Hepatocyte (in vitro differentiated cells): ENCODE measurements around the gene FGGY. TPM values are rescaled to one million over a fixed set of nuclear protein-coding genes. Genes with fewer than 3 reads are reported as not detected.
"Not testable (repeated sequence)": the region's sequence is repeated elsewhere in the genome, so short reads cannot be mapped to it uniquely, and the experiment has no call there.

Experiments
- DNase-seq: peaks from one replicate; pipeline ENCODE4 v3.0.0-alpha.2; 2016; ENCODE audit warnings: low spot score
- H2AFZ ChIP-seq: fragments of 200-600 bp; sonication (generic); 2 replicates; pipeline ENCODE4 v1.6.0; 2016; ENCODE audit warnings: antibody characterized with exemption, mild to moderate bottlenecking
- H3K27ac ChIP-seq: fragments of 200-600 bp; sonication (generic); 2 replicates; pipeline ENCODE4 v1.5.1; 2016; ENCODE audit warnings: mild to moderate bottlenecking
- H3K27me3 ChIP-seq: fragments of 200-600 bp; sonication (generic); 2 replicates; pipeline ENCODE4 v1.6.1; 2016
- H3K36me3 ChIP-seq: fragments of 200-600 bp; sonication (generic); replicated peaks from 2 replicates; pipeline ENCODE4 v1.5.1; 2016; ENCODE audit warnings: low read depth; ENCODE audit not compliant: insufficient read depth
- H3K4me1 ChIP-seq: fragments of 200-600 bp; sonication (generic); 2 replicates; pipeline ENCODE4 v1.5.1; 2016; ENCODE audit warnings: mild to moderate bottlenecking, moderate library complexity; ENCODE audit not compliant: insufficient read depth
- H3K4me2 ChIP-seq: fragments of 200-600 bp; sonication (generic); 2 replicates; pipeline ENCODE4 v1.6.0; 2016
- H3K4me3 ChIP-seq: fragments of 200-600 bp; sonication (generic); 2 replicates; pipeline ENCODE4 v1.5.1; 2016; ENCODE audit warnings: mild to moderate bottlenecking
- H3K79me2 ChIP-seq: fragments of 200-600 bp; sonication (generic); 2 replicates; pipeline ENCODE4 v1.6.0; 2017; ENCODE audit warnings: mild to moderate bottlenecking
- H3K9me2 ChIP-seq: fragments of 200-600 bp; sonication (generic); replicated peaks from 2 replicates; pipeline ENCODE4 v1.6.0; 2017; ENCODE audit warnings: mild to moderate bottlenecking; ENCODE audit not compliant: insufficient read depth
- H3K9me3 ChIP-seq: fragments of 200-600 bp; sonication (generic); 2 replicates; pipeline ENCODE4 v1.5.1; 2016; ENCODE audit warnings: low read depth, mild to moderate bottlenecking
- H4K20me1 ChIP-seq: fragments of 200-600 bp; sonication (generic); 2 replicates; pipeline ENCODE4 v1.6.0; 2016; ENCODE audit warnings: mild to moderate bottlenecking; ENCODE audit not compliant: insufficient read depth, poor library complexity, severe bottlenecking
- EZH2 ChIP-seq: fragments of 200-600 bp; sonication (generic); IDR thresholded peaks from 2 replicates; pipeline ENCODE4 v1.6.1; 2016; ENCODE audit warnings: antibody characterized with exemption, mild to moderate bottlenecking, borderline replicate concordance
- EZH2phosphoT487 ChIP-seq: fragments of 200-600 bp; sonication (generic); IDR thresholded peaks from one replicate; pipeline ENCODE4 v1.6.1; 2018; ENCODE audit warnings: antibody characterized with exemption, mild to moderate bottlenecking, low read depth, moderate library complexity; ENCODE audit not compliant: unreplicated experiment, severe bottlenecking
- WGBS: methylation state at CpG from one replicate; pipeline ENCODE4 v1.1.6; 2016; ENCODE audit warnings: low lambda C conversion rate; ENCODE audit errors: missing lambda C conversion rate; 5-methylcytosine and 5-hydroxymethylcytosine counted together
- polyA plus RNA-seq: library from polyadenylated mRNA; unstranded; fragments of >200 nt; fragmentation: Nextera tagmentation; extraction: Ambion mirVana; gene quantifications from 2 replicates; pipeline ENCODE4 v1.2.1, GENCODE V29; 2016
- total RNA-seq: library from RNA; depleted of rRNA; stranded (reverse); fragments of >200 nt; gene quantifications from 2 replicates; pipeline ENCODE4 v1.2.3, GENCODE V29; 2014
- TF ChIP-seq, protein P1 (sequence below): fragments of 200-600 bp; sonication (generic); IDR thresholded peaks from 2 replicates; pipeline ENCODE4 v1.5.1; 2016; ENCODE audit warnings: antibody characterized with exemption, mild to moderate bottlenecking; ENCODE audit not compliant: poor library complexity

FGGY gene
- total and polyA plus RNA-seq, 2 experiments from 2014 or later = 18.0 to 20.6 TPM

GRCh38 chr1:59528471-59528870 is 231.6 kb downstream of the FGGY start:
- Histone ChIP-seq H3K27me3 (no peaks in the 10 kb centered on the region), H3K4me2 (no peak overlapping the region), H3K36me3 (no peaks in the 10 kb centered on the region), H2AFZ (no peak overlapping the region), H3K27ac (no peak overlapping the region), H3K9me3 (no peaks in the 10 kb centered on the region), H3K4me1 (no peaks in the 10 kb centered on the region), H4K20me1 (no peaks in the 10 kb centered on the region), H3K9me2 (no peaks in the 10 kb centered on the region), H3K79me2 (no peaks in the 10 kb centered on the region), H3K4me3 (no peak overlapping the region)
- TF ChIP-seq, protein P1, sequence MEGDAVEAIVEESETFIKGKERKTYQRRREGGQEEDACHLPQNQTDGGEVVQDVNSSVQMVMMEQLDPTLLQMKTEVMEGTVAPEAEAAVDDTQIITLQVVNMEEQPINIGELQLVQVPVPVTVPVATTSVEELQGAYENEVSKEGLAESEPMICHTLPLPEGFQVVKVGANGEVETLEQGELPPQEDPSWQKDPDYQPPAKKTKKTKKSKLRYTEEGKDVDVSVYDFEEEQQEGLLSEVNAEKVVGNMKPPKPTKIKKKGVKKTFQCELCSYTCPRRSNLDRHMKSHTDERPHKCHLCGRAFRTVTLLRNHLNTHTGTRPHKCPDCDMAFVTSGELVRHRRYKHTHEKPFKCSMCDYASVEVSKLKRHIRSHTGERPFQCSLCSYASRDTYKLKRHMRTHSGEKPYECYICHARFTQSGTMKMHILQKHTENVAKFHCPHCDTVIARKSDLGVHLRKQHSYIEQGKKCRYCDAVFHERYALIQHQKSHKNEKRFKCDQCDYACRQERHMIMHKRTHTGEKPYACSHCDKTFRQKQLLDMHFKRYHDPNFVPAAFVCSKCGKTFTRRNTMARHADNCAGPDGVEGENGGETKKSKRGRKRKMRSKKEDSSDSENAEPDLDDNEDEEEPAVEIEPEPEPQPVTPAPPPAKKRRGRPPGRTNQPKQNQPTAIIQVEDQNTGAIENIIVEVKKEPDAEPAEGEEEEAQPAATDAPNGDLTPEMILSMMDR = no peak
- no peak for TF ChIP-seq EZH2phosphoT487
- DNase-seq = no peak
- WGBS = 68% methylated on average over 3 of the region's 3 CpGs

GRCh38 chr1:59528900-59529299 is 232.0 kb downstream of the FGGY start:
- H3K79me2 ChIP-seq = no peaks in the 10 kb centered on the region
- no peaks in the 10 kb centered on the region for H3K4me1 ChIP-seq
- TF ChIP-seq EZH2 (no peak), EZH2phosphoT487 (no peak)
- TF ChIP-seq, protein P1 = no peak
- no peaks in the 10 kb centered on the region for H3K27me3 ChIP-seq
- H2AFZ ChIP-seq = no peak overlapping the region
- H3K9me3 ChIP-seq = no peaks in the 10 kb centered on the region
- no peak for DNase-seq
- no peaks in the 10 kb centered on the region for H4K20me1 ChIP-seq
- no peak overlapping the region for H3K27ac ChIP-seq
- H3K4me2 ChIP-seq = no peak overlapping the region
- no peak overlapping the region for H3K4me3 ChIP-seq
- 93% methylated on average over 2 of the region's 2 CpGs for WGBS
- H3K9me2 ChIP-seq = no peaks in the 10 kb centered on the region
- H3K36me3 ChIP-seq = no peaks in the 10 kb centered on the region

DNA sequence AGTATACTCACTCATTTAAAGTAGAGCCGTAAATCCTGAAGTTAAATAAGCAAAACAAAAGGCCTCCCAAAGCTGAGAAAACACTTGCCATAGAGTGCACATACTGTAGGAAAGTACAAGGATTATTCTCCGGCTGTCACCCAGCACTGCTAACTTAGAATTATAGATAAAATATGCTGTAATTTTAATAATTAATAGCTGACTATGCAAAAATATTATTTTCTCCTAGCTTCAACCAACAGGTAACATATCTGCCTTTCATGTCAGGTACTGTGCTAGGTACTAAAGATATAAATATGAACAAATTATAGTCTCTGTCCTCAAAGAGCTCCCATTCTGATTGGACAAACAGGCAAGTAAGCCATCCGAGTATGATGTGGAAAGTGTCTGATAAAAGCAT is 233.2 kb downstream of the FGGY start:
- H3K9me3 ChIP-seq = no peaks in the 10 kb centered on the region
- no peak for TF ChIP-seq EZH2
- TF ChIP-seq, protein P1 = no peak
- no peak for TF ChIP-seq EZH2phosphoT487

DNA sequence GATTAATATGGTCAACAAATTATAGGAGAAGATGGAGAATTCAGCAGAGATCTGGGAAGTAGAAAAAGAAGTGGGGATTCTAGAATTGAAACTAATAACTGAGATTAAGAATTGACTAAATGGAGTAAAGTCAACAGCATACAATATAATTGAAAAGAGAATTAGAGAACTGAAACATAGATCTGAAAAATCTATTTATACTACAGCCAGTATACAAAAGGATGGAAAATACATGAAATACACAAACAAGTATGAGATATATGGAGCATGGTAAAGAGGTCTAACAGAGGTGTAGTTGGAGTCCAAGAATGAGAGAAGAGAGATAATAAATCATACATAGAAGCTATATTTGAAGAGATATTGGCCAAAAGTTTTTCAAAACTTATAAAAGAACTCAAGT is 235.2 kb downstream of the FGGY start:
- no peak for DNase-seq
- Histone ChIP-seq H3K79me2 (no peaks in the 10 kb centered on the region), H3K27me3 (no peaks in the 10 kb centered on the region), H3K4me2 (no peak overlapping the region), H3K27ac (no peak overlapping the region), H3K36me3 (no peaks in the 10 kb centered on the region), H3K9me3 (no peaks in the 10 kb centered on the region), H4K20me1 (no peaks in the 10 kb centered on the region), H3K4me1 (no peaks in the 10 kb centered on the region), H3K9me2 (no peaks in the 10 kb centered on the region), H3K4me3 (no peak overlapping the region), H2AFZ (no peak overlapping the region)
- no peak for TF ChIP-seq EZH2phosphoT487
- TF ChIP-seq, protein P1 = no peak
- TF ChIP-seq EZH2 = no peak

More for the DNA sequence above, 233.2 kb downstream of the FGGY start:
- Histone ChIP-seq H4K20me1 (no peaks in the 10 kb centered on the region), H3K27ac (no peak overlapping the region), H3K4me2 (no peak overlapping the region), H3K4me3 (no peak overlapping the region), H3K36me3 (no peaks in the 10 kb centered on the region), H3K27me3 (no peaks in the 10 kb centered on the region), H3K79me2 (no peaks in the 10 kb centered on the region), H2AFZ (no peak overlapping the region), H3K9me2 (no peaks in the 10 kb centered on the region), H3K4me1 (no peaks in the 10 kb centered on the region)
- DNase-seq = no peak
- WGBS = 90% methylated on average over 3 of the region's 3 CpGs

- not testable (repeated sequence) for H3K9me3 ChIP-seq, H2AFZ ChIP-seq, H4K20me1 ChIP-seq, H3K36me3 ChIP-seq, H3K4me3 ChIP-seq, H3K4me2 ChIP-seq, H3K27me3 ChIP-seq, H3K27ac ChIP-seq, H3K79me2 ChIP-seq, H3K4me1 ChIP-seq, H3K9me2 ChIP-seq, DNase-seq
- WGBS = 100% methylated on average over 1 of the region's 2 CpGs
Measured at GRCh38 chr1:59538476-59538875, 241.6 kb downstream of the FGGY start.
